DOHH2 (cell line): Measurements from ENCODE around the gene PRICKLE1.

ENCODE experiments used
- H3F3A ChIP-seq: fragments of 200-600 bp; sonication (generic), shearing (Covaris generic); 2 replicates; pipeline ENCODE4 v1.6.0; 2016; ENCODE audit warnings: antibody characterized with exemption, mild to moderate bottlenecking; ENCODE audit not compliant: control insufficient read depth, insufficient read depth
- H3K27ac ChIP-seq: fragments of 200-600 bp; sonication (generic); 2 replicates; pipeline ENCODE4 v1.5.1; 2014; ENCODE audit warnings: low read depth, mild to moderate bottlenecking, low read length, moderate library complexity
- H3K27me3 ChIP-seq: fragments of 200-600 bp; sonication (generic); 2 replicates; pipeline ENCODE4 v1.6.1; 2014; ENCODE audit warnings: mild to moderate bottlenecking, low read length, mixed read lengths; ENCODE audit not compliant: control insufficient read depth
- H3K36me3 ChIP-seq: fragments of 200-600 bp; sonication (generic); 2 replicates; pipeline ENCODE4 v1.6.1; 2014; ENCODE audit warnings: mild to moderate bottlenecking, low read length, moderate library complexity, mixed read lengths; ENCODE audit not compliant: control insufficient read depth
- H3K4me1 ChIP-seq: fragments of 200-600 bp; sonication (generic); 2 replicates; pipeline ENCODE4 v1.6.1; 2014; ENCODE audit warnings: mild to moderate bottlenecking, low read length, mixed read lengths; ENCODE audit not compliant: control insufficient read depth
- H3K4me2 ChIP-seq: fragments of 200-600 bp; sonication (generic); 2 replicates; pipeline ENCODE4 v1.6.0; 2014; ENCODE audit warnings: mild to moderate bottlenecking, low read length, moderate library complexity
- H3K4me3 ChIP-seq: fragments of 200-600 bp; sonication (generic); 2 replicates; pipeline ENCODE4 v1.5.1; 2014; ENCODE audit warnings: mild to moderate bottlenecking, low read length, mixed read lengths
- H3K79me2 ChIP-seq: fragments of 200-600 bp; sonication (generic); 2 replicates; pipeline ENCODE4 v1.6.1; 2014; ENCODE audit warnings: mild to moderate bottlenecking, low read length, mixed read lengths; ENCODE audit not compliant: control insufficient read depth
- H3K9me2 ChIP-seq: fragments of 200-600 bp; sonication (generic); replicated peaks from 2 replicates; pipeline ENCODE4 v1.6.1; 2014; ENCODE audit warnings: mild to moderate bottlenecking, low read length, mixed read lengths; ENCODE audit not compliant: control insufficient read depth
- H3K9me3 ChIP-seq: fragments of 200-600 bp; sonication (generic); 2 replicates; pipeline ENCODE4 v1.6.1; 2014; ENCODE audit warnings: antibody characterized with exemption, low read length, mixed read lengths; ENCODE audit not compliant: control insufficient read depth, insufficient read depth
- H4K20me1 ChIP-seq: fragments of 200-600 bp; sonication (generic); 2 replicates; pipeline ENCODE4 v1.6.0; 2014; ENCODE audit warnings: low read depth, mild to moderate bottlenecking, antibody characterized with exemption, low read length, moderate library complexity; ENCODE audit not compliant: control insufficient read depth, insufficient read depth
- CTCF ChIP-seq: fragments of 200-600 bp; sonication (generic); IDR thresholded peaks from one replicate; pipeline ENCODE4 v1.5.1; 2014; ENCODE audit warnings: antibody characterized with exemption, mild to moderate bottlenecking, low read depth, low read length; ENCODE audit not compliant: poor library complexity, severe bottlenecking
- EZH2phosphoT487 ChIP-seq: fragments of 200-600 bp; sonication (generic); IDR thresholded peaks from 2 replicates; pipeline ENCODE4 v1.6.1; 2017; ENCODE audit warnings: borderline replicate concordance, mild to moderate bottlenecking, antibody characterized with exemption, low read length, moderate library complexity, mixed read lengths

The PRICKLE1 gene

GRCh38 chr12:42485823-42486222 lies 103.7 kb downstream of the PRICKLE1 start:
- Histone ChIP-seq H3K4me1 (peaks cover 31% of the 10 kb centered on the region), H3K36me3 (no peaks in the 10 kb centered on the region), H3K79me2 (no peaks in the 10 kb centered on the region), H3K4me2 (no peak overlapping the region), H3F3A (peaks cover 5% of the 10 kb centered on the region), H3K9me3 (no peaks in the 10 kb centered on the region), H3K27me3 (peaks cover 65% of the 10 kb centered on the region), H3K27ac (no peak overlapping the region), H3K4me3 (no peak overlapping the region), H4K20me1 (no peaks in the 10 kb centered on the region), H3K9me2 (no peaks in the 10 kb centered on the region)
- TF ChIP-seq EZH2phosphoT487 (no peak), CTCF (no peak)

GRCh38 chr12:42484996-42485395 lies 104.5 kb downstream of the PRICKLE1 start:
- H3K79me2 ChIP-seq, result no peaks in the 10 kb centered on the region
- H3K36me3 ChIP-seq, result no peaks in the 10 kb centered on the region
- H3F3A ChIP-seq, result peaks cover 5% of the 10 kb centered on the region
- no peak overlapping the region for H3K27ac ChIP-seq
- H4K20me1 ChIP-seq, result no peaks in the 10 kb centered on the region
- peaks cover 31% of the 10 kb centered on the region for H3K4me1 ChIP-seq
- H3K9me2 ChIP-seq, result no peaks in the 10 kb centered on the region
- no peak for TF ChIP-seq CTCF
- peak overlapping the region; percentile 91 for H3K4me2 ChIP-seq
- no peak overlapping the region for H3K4me3 ChIP-seq
- peaks cover 71% of the 10 kb centered on the region for H3K27me3 ChIP-seq
- H3K9me3 ChIP-seq, result no peaks in the 10 kb centered on the region

- Histone ChIP-seq H3F3A (peaks cover 5% of the 10 kb centered on the region), H3K4me2 (peak overlapping the region; percentile 91), H3K9me2 (no peaks in the 10 kb centered on the region), H3K79me2 (no peaks in the 10 kb centered on the region), H3K27ac (no peak overlapping the region), H3K4me3 (peak overlapping the region; percentile 80), H3K9me3 (no peaks in the 10 kb centered on the region), H3K27me3 (peaks cover 81% of the 10 kb centered on the region), H4K20me1 (no peaks in the 10 kb centered on the region), H3K4me1 (peaks cover 31% of the 10 kb centered on the region), H3K36me3 (no peaks in the 10 kb centered on the region)
- TF ChIP-seq CTCF (no peak), EZH2phosphoT487 (no peak)
Observed at GRCh38 chr12:42483521-42483790, 106.1 kb downstream of the PRICKLE1 start.
